ENCODE measurements around the gene COL28A1.
"Not testable (repeated sequence)": the region's sequence is repeated elsewhere in the genome, so short reads cannot be mapped to it uniquely, and the experiment has no call there.

The COL28A1 gene

GRCh38 chr7:7418997-7419396, 116.7 kb downstream of the COL28A1 start:
- DNase-seq (ENCODE audit: low read depth in 2 of 3, low spot score in 1 of 3): no peak

GRCh38 chr7:7417851-7418250, 117.8 kb downstream of the COL28A1 start:
- no peak for DNase-seq (ENCODE audit: low read depth in 2 of 3, low spot score in 1 of 3)

GRCh38 chr7:7417414-7417813, 118.3 kb downstream of the COL28A1 start:
- DNase-seq (ENCODE audit: low read depth in 2 of 3, low spot score in 1 of 3): no peak

- peak in 1 of 3 donors; percentile 15 for DNase-seq (ENCODE audit: low read depth in 2 of 3, low spot score in 1 of 3)
Measured at GRCh38 chr7:7416031-7416858, 119.4 kb downstream of the COL28A1 start.

- DNase-seq (ENCODE audit: low read depth in 2 of 3, low spot score in 1 of 3): no peak
Measured at GRCh38 chr7:7414791-7415603, 120.7 kb downstream of the COL28A1 start.

- DNase-seq (ENCODE audit: low read depth in 2 of 3, low spot score in 1 of 3): no peak
Measured at GRCh38 chr7:7408001-7408770, 127.5 kb downstream of the COL28A1 start.

- no peak for DNase-seq (ENCODE audit: low read depth in 2 of 3, low spot score in 1 of 3)
Measured at GRCh38 chr7:7405461-7405860, 130.2 kb downstream of the COL28A1 start.

GRCh38 chr7:7399707-7400106, 136.0 kb downstream of the COL28A1 start:
- DNase-seq (ENCODE audit: low read depth in 2 of 3, low spot score in 1 of 3): no peak

GRCh38 chr7:7395785-7396184, 139.9 kb downstream of the COL28A1 start:
- DNase-seq (ENCODE audit: low read depth in 2 of 3, low spot score in 1 of 3): no peak

- not testable (repeated sequence) for DNase-seq (ENCODE audit: low read depth in 2 of 3, low spot score in 1 of 3)
Measured at GRCh38 chr7:7388164-7388563, 147.5 kb downstream of the COL28A1 start.

GRCh38 chr7:7385421-7385820, 150.3 kb downstream of the COL28A1 start:
- DNase-seq (ENCODE audit: low read depth in 2 of 3, low spot score in 1 of 3): no peak

GRCh38 chr7:7384228-7384627, 151.4 kb downstream of the COL28A1 start:
- no peak for DNase-seq (ENCODE audit: low read depth in 2 of 3, low spot score in 1 of 3)

- DNase-seq (ENCODE audit: low read depth in 2 of 3, low spot score in 1 of 3): no peak
Measured at GRCh38 chr7:7375538-7375937, 160.1 kb downstream of the COL28A1 start.

GRCh38 chr7:7370076-7370475, 165.6 kb downstream of the COL28A1 start:
- DNase-seq (ENCODE audit: low read depth in 2 of 3, low spot score in 1 of 3): no peak

- no peak for DNase-seq (ENCODE audit: low read depth in 2 of 3, low spot score in 1 of 3)
Measured at GRCh38 chr7:7369134-7369533, 166.5 kb downstream of the COL28A1 start.

- DNase-seq (ENCODE audit: low read depth in 2 of 3, low spot score in 1 of 3): no peak
Measured at GRCh38 chr7:7354674-7355073, 181.0 kb downstream of the COL28A1 start.

GRCh38 chr7:7352845-7353244, 182.8 kb downstream of the COL28A1 start:
- no peak for DNase-seq (ENCODE audit: low read depth in 2 of 3, low spot score in 1 of 3)

- DNase-seq (ENCODE audit: low read depth in 2 of 3, low spot score in 1 of 3): no peak
Measured at GRCh38 chr7:7351832-7352231, 183.8 kb downstream of the COL28A1 start.

GRCh38 chr7:7351156-7351555, 184.5 kb downstream of the COL28A1 start:
- DNase-seq (ENCODE audit: low read depth in 2 of 3, low spot score in 1 of 3): no peak

GRCh38 chr7:7349156-7349555, 186.5 kb downstream of the COL28A1 start:
- DNase-seq (ENCODE audit: low read depth in 2 of 3, low spot score in 1 of 3): no peak

GRCh38 chr7:7347045-7347444, 188.6 kb downstream of the COL28A1 start:
- DNase-seq (ENCODE audit: low read depth in 2 of 3, low spot score in 1 of 3): no peak

GRCh38 chr7:7344583-7344982, 191.1 kb downstream of the COL28A1 start:
- DNase-seq (ENCODE audit: low read depth in 2 of 3, low spot score in 1 of 3): no peak

All from stimulated activated CD4-positive, alpha-beta T cell treated with anti-CD3 and anti-CD28 coated beads, Interleukin-12 subunit alpha, Interleukin-12 subunit beta, amount 100 ng/mL, for 48 hours (primary cell).